ENCODE measurements around the gene C9orf50. TPM values are rescaled to one million over a fixed set of nuclear protein-coding genes. Genes with fewer than 3 reads are reported as not detected.
"Not testable (repeated sequence)": the region's sequence is repeated elsewhere in the genome, so short reads cannot be mapped to it uniquely, and the experiment has no call there.

The C9orf50 gene
- polyA plus RNA-seq, 4 donors = 0.09 to 0.27 TPM; not detected in 2

DNA sequence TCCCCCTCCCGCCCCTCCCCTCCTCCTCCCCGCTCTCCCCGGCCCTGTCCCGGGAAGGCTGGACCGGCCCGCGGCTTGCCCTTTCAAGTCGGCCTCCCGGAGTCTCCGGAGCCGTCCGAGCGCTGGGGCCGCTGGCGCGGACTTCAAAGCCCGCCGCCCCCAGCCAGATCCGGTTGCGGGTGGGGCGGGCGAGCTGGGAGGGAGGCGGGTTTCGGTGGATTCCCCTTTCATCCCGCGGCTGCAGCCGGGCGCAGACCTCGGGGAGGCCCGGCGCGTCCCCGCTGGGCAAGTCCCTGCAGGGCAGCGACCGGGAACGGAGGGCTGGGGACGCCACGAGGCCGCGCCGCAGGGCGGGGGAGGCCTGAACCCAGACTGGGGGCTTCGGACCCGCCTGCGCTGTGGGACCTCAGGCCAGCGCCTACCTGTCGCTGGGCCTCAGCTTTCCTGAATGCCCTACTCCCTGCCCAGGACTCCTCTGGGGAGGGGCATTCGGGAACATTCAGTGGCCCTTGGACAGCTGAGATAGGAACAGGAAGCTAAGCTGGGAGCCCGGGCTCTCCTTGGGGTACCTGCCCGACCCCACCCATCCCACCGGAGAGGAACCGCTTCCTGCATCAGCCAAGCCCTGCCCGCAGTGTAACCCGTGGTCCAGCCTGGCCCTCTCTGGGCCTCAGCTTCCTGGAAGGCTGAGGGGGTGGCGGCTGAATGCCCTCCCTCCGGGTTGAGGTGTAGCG, 23.4 kb downstream of the C9orf50 start:
- DNase-seq (peak; percentile 45 to 83), FAIRE-seq (no peak)
- no peaks in the 10 kb centered on the region for H3K36me3 ChIP-seq (ENCODE audit: control insufficient read depth in 3 of 3, insufficient read depth in 2 of 3, low read depth in 1 of 3, low read length in 3 of 3)
- peak overlapping the region in 2 of 3 donors; percentile 48 to 71 for H3K27ac ChIP-seq (ENCODE audit: low read depth in 1 of 3, low read length in 2 of 3)
- H3K27me3 ChIP-seq (ENCODE audit: control insufficient read depth in 3 of 3, insufficient read depth in 3 of 3, low read length in 3 of 3) = no peaks in the 10 kb centered on the region
- peak overlapping the region in 2 of 3 donors; percentile 21 to 51 for H3K4me3 ChIP-seq (ENCODE audit: low read depth in 1 of 3, low read length in 3 of 3)
- no peaks in the 10 kb centered on the region for H3K9me3 ChIP-seq (ENCODE audit: control insufficient read depth in 2 of 2, insufficient read depth in 1 of 2, low read depth in 1 of 2, low read length in 1 of 2)
- H3K4me1 ChIP-seq (ENCODE audit: control insufficient read depth in 3 of 3, insufficient read depth in 2 of 3, low read depth in 1 of 3, low read length in 2 of 3) = peaks cover 0 to 20% (median 3%) of the 10 kb centered on the region in 3 donors
- 0 to 3% (median 2%) methylated on average over 49 to 56 of the region's 57 CpGs for WGBS, 3 donors

- Histone ChIP-seq H3K27me3 (ENCODE audit: control insufficient read depth in 3 of 3, insufficient read depth in 3 of 3, low read length in 3 of 3) (no peaks in the 10 kb centered on the region), H3K4me1 (ENCODE audit: control insufficient read depth in 3 of 3, insufficient read depth in 2 of 3, low read depth in 1 of 3, low read length in 2 of 3) (peaks cover 0 to 20% (median 3%) of the 10 kb centered on the region in 3 donors), H3K9me3 (ENCODE audit: control insufficient read depth in 2 of 2, insufficient read depth in 1 of 2, low read depth in 1 of 2, low read length in 1 of 2) (no peaks in the 10 kb centered on the region), H3K36me3 (ENCODE audit: control insufficient read depth in 3 of 3, insufficient read depth in 2 of 3, low read depth in 1 of 3, low read length in 3 of 3) (no peaks in the 10 kb centered on the region), H3K27ac (ENCODE audit: low read depth in 1 of 3, low read length in 2 of 3) (peak overlapping the region in 2 of 3 donors; percentile 75), H3K4me3 (ENCODE audit: low read depth in 1 of 3, low read length in 3 of 3) (peak overlapping the region in 2 of 3 donors; percentile 21 to 51)
- no peak for FAIRE-seq
- DNase-seq = peak in 1 of 2 donors; percentile 77
- 30 to 53% (median 48%) methylated on average over 18 to 33 of the region's 33 CpGs for WGBS, 3 donors
Measured at GRCh38 chr9:129596541-129597331, 24.2 kb downstream of the C9orf50 start.

GRCh38 chr9:129595903-129596540, 24.9 kb downstream of the C9orf50 start:
- WGBS, 3 donors = 57 to 68% (median 64%) methylated on average over 6 of the region's 6 CpGs
- FAIRE-seq (no peak), DNase-seq (no peak)
- Histone ChIP-seq H3K27me3 (ENCODE audit: control insufficient read depth in 3 of 3, insufficient read depth in 3 of 3, low read length in 3 of 3) (no peaks in the 10 kb centered on the region), H3K4me1 (ENCODE audit: control insufficient read depth in 3 of 3, insufficient read depth in 2 of 3, low read depth in 1 of 3, low read length in 2 of 3) (peaks cover 0 to 20% (median 3%) of the 10 kb centered on the region in 3 donors), H3K36me3 (ENCODE audit: control insufficient read depth in 3 of 3, insufficient read depth in 2 of 3, low read depth in 1 of 3, low read length in 3 of 3) (no peaks in the 10 kb centered on the region), H3K27ac (ENCODE audit: low read depth in 1 of 3, low read length in 2 of 3) (peak overlapping the region in 1 of 3 donors; percentile 75), H3K9me3 (ENCODE audit: control insufficient read depth in 2 of 2, insufficient read depth in 1 of 2, low read depth in 1 of 2, low read length in 1 of 2) (no peaks in the 10 kb centered on the region), H3K4me3 (ENCODE audit: low read depth in 1 of 3, low read length in 3 of 3) (no peak overlapping the region)

GRCh38 chr9:129595311-129595741, 25.6 kb downstream of the C9orf50 start:
- Histone ChIP-seq H3K27ac (ENCODE audit: low read depth in 1 of 3, low read length in 2 of 3) (peak overlapping the region in 1 of 3 donors; percentile 24), H3K27me3 (ENCODE audit: control insufficient read depth in 3 of 3, insufficient read depth in 3 of 3, low read length in 3 of 3) (no peaks in the 10 kb centered on the region), H3K4me1 (ENCODE audit: control insufficient read depth in 3 of 3, insufficient read depth in 2 of 3, low read depth in 1 of 3, low read length in 2 of 3) (peaks cover 0 to 20% (median 3%) of the 10 kb centered on the region in 3 donors), H3K9me3 (ENCODE audit: control insufficient read depth in 2 of 2, insufficient read depth in 1 of 2, low read depth in 1 of 2, low read length in 1 of 2) (no peaks in the 10 kb centered on the region), H3K36me3 (ENCODE audit: control insufficient read depth in 3 of 3, insufficient read depth in 2 of 3, low read depth in 1 of 3, low read length in 3 of 3) (no peaks in the 10 kb centered on the region), H3K4me3 (ENCODE audit: low read depth in 1 of 3, low read length in 3 of 3) (no peak overlapping the region)
- FAIRE-seq (no peak), DNase-seq (no peak)
- whole genome bisulfite sequencing, 3 donors = 51 to 58% (median 56%) methylated on average over 5 of the region's 5 CpGs

DNA sequence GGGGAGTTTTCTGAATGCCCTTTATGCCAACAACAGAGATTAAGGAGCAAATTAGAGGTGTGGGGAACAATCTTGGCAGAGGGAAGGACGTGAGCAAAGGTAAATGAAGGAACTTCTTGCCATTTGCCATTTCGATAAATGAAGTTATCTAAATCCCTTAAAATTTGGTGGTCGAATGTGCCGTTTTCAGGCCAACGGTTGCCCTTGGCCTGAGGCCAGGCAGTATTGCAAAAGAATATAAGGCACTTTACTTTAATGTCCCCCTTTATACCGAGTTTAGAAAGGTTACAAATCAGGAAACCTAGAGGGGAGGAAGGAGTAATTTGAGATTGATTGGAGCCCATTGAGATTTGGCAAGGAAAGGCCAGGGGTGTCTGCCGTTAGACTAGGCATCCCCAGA, 26.3 kb downstream of the C9orf50 start:
- Histone ChIP-seq H3K9me3 (ENCODE audit: control insufficient read depth in 2 of 2, insufficient read depth in 1 of 2, low read depth in 1 of 2, low read length in 1 of 2) (no peaks in the 10 kb centered on the region), H3K4me3 (ENCODE audit: low read depth in 1 of 3, low read length in 3 of 3) (no peak overlapping the region), H3K4me1 (ENCODE audit: control insufficient read depth in 3 of 3, insufficient read depth in 2 of 3, low read depth in 1 of 3, low read length in 2 of 3) (peaks cover 0 to 20% (median 3%) of the 10 kb centered on the region in 3 donors), H3K27ac (ENCODE audit: low read depth in 1 of 3, low read length in 2 of 3) (no peak overlapping the region), H3K36me3 (ENCODE audit: control insufficient read depth in 3 of 3, insufficient read depth in 2 of 3, low read depth in 1 of 3, low read length in 3 of 3) (no peaks in the 10 kb centered on the region), H3K27me3 (ENCODE audit: control insufficient read depth in 3 of 3, insufficient read depth in 3 of 3, low read length in 3 of 3) (no peaks in the 10 kb centered on the region)
- FAIRE-seq (no peak), DNase-seq (no peak)
- 38 to 62% (median 60%) methylated on average over 7 of the region's 7 CpGs for WGBS, 3 donors

DNA sequence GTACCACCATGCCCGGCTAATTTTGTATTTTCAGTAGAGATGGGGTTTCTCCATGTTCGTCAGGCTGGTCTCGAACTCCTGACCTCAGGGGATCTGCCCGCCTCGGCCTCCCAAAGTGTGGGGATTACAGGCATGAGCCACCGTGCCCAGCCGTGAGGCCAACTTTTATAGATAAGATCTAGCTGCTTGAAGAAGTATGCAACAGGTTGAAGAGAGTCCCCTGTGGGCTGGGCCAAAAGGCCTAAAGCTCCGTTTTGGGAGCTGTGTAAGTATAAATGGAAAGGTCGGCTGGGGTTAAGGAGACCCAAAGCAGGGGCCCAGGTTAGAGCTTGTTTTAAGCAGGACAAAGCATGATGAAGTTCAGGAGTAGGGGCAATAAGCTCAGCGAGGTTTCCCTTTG, 28.1 kb downstream of the C9orf50 start:
- 77 to 87% (median 83%) methylated on average over 10 of the region's 10 CpGs for WGBS, 3 donors
- not testable (repeated sequence) for FAIRE-seq; H3K27me3 ChIP-seq (ENCODE audit: control insufficient read depth in 3 of 3, insufficient read depth in 3 of 3, low read length in 3 of 3); H3K4me3 ChIP-seq (ENCODE audit: low read depth in 1 of 3, low read length in 3 of 3); DNase-seq; H3K27ac ChIP-seq (ENCODE audit: low read depth in 1 of 3, low read length in 2 of 3); H3K9me3 ChIP-seq (ENCODE audit: control insufficient read depth in 2 of 2, insufficient read depth in 1 of 2, low read depth in 1 of 2, low read length in 1 of 2); H3K36me3 ChIP-seq (ENCODE audit: control insufficient read depth in 3 of 3, insufficient read depth in 2 of 3, low read depth in 1 of 3, low read length in 3 of 3)
- peaks cover 0 to 13% (median 0%) of the 10 kb centered on the region in 3 donors for H3K4me1 ChIP-seq (ENCODE audit: control insufficient read depth in 3 of 3, insufficient read depth in 2 of 3, low read depth in 1 of 3, low read length in 2 of 3)

- FAIRE-seq = no peak
- no peaks in the 10 kb centered on the region for H3K9me3 ChIP-seq (ENCODE audit: control insufficient read depth in 2 of 2, insufficient read depth in 1 of 2, low read depth in 1 of 2, low read length in 1 of 2)
- peaks cover 0 to 8% (median 0%) of the 10 kb centered on the region in 3 donors for H3K4me1 ChIP-seq (ENCODE audit: control insufficient read depth in 3 of 3, insufficient read depth in 2 of 3, low read depth in 1 of 3, low read length in 2 of 3)
- WGBS, 3 donors = 79 to 85% (median 82%) methylated on average over 5 of the region's 5 CpGs
- no peak overlapping the region for H3K4me3 ChIP-seq (ENCODE audit: low read depth in 1 of 3, low read length in 3 of 3)
- no peak for DNase-seq
- H3K27me3 ChIP-seq (ENCODE audit: control insufficient read depth in 3 of 3, insufficient read depth in 3 of 3, low read length in 3 of 3) = no peaks in the 10 kb centered on the region
- H3K27ac ChIP-seq (ENCODE audit: low read depth in 1 of 3, low read length in 2 of 3) = no peak overlapping the region
- no peaks in the 10 kb centered on the region for H3K36me3 ChIP-seq (ENCODE audit: control insufficient read depth in 3 of 3, insufficient read depth in 2 of 3, low read depth in 1 of 3, low read length in 3 of 3)
Measured at GRCh38 chr9:129591916-129592315, 29.0 kb downstream of the C9orf50 start.

DNA sequence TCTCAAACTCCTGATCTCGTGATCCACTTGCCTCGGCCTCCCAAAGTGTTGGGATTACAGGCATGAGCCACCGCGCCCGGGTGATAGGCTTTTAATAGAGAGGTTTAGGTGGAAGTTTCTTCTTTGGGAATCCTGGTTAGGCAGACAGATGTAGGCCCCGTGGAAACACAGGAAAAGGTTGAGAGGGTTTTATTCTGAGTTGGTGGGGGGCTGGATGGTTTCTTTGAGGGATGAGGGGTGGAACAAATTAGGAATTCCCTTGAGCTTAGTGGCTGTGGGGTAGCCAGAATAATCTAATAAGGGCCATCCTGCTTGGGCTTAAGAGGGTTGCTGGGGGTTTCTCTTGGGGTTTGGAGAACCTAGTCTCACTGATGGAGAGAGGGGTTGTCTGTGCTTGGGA, 30.4 kb downstream of the C9orf50 start:
- H3K9me3 ChIP-seq (ENCODE audit: control insufficient read depth in 2 of 2, insufficient read depth in 1 of 2, low read depth in 1 of 2, low read length in 1 of 2) = no peaks in the 10 kb centered on the region
- H3K36me3 ChIP-seq (ENCODE audit: control insufficient read depth in 3 of 3, insufficient read depth in 2 of 3, low read depth in 1 of 3, low read length in 3 of 3) = no peaks in the 10 kb centered on the region
- H3K4me3 ChIP-seq (ENCODE audit: low read depth in 1 of 3, low read length in 3 of 3) = no peak overlapping the region
- WGBS, 3 donors = 85 to 88% (median 86%) methylated on average over 6 of the region's 6 CpGs
- FAIRE-seq (no peak), DNase-seq (no peak)
- no peaks in the 10 kb centered on the region for H3K27me3 ChIP-seq (ENCODE audit: control insufficient read depth in 3 of 3, insufficient read depth in 3 of 3, low read length in 3 of 3)
- no peaks in the 10 kb centered on the region for H3K4me1 ChIP-seq (ENCODE audit: control insufficient read depth in 3 of 3, insufficient read depth in 2 of 3, low read depth in 1 of 3, low read length in 2 of 3)
- no peak overlapping the region for H3K27ac ChIP-seq (ENCODE audit: low read depth in 1 of 3, low read length in 2 of 3)
